H7 (cell line): ENCODE data around the gene KRT39. TPM values are rescaled to one million over a fixed set of nuclear protein-coding genes. Genes with fewer than 3 reads are reported as not detected.
"Not testable (repeated sequence)": the region's sequence is repeated elsewhere in the genome, so short reads cannot be mapped to it uniquely, and the experiment has no call there.

Experiments
- DNase-seq: peaks from one replicate; pipeline ENCODE4 v3.0.0; 2012
- H3K27me3 ChIP-seq: 2 replicates; pipeline ENCODE4 v1.6.0; 2011; ENCODE audit warnings: mild to moderate bottlenecking, low read length; ENCODE audit not compliant: control insufficient read depth, insufficient read depth
- H3K36me3 ChIP-seq: replicated peaks from 2 replicates; pipeline ENCODE4 v1.5.1; 2011; ENCODE audit warnings: low read length; ENCODE audit not compliant: control insufficient read depth, insufficient read depth
- H3K4me3 ChIP-seq: 2 replicates; pipeline ENCODE4 v1.5.1; 2011; ENCODE audit warnings: low read depth, mild to moderate bottlenecking, control low read depth, low read length, moderate library complexity; ENCODE audit not compliant: insufficient read depth
- total RNA-seq: library from RNA; depleted of rRNA; stranded (reverse); fragments of >200 nt; shearing (Covaris generic); gene quantifications from 2 replicates; pipeline ENCODE4 v1.2.3, GENCODE V29; 2014; rRNA removed

The KRT39 gene
- not detected in 2 replicates for total RNA-seq

DNA sequence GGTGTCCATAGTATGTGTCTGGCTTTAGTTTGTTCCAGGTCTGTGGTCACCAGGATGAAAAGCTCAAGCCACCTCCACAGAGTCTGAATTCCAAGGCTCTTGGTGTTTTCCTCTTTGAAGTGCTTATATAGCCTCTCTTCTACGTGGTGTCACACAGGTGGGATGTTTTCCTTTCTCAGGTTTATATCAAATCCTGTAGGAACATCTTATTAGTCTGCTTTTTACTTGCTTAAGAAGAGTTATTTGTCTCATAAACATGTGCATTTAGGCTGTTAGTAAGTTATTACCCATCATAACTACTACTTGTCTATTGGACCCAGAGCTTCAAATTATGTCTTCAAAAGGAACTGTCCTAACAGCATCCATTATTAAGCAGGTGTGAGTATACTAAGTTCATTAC, at the start of gene KRT39:
TSS of gene KRT39 (minus strand) at position 101 of the 400 bp plus-strand sequence. CDS start at position 9, 92 bp downstream.
- no peak for DNase-seq
- H3K4me3 ChIP-seq, result no peak within 1 kb of the TSS
- no peaks in the 10 kb centered on the region for H3K36me3 ChIP-seq
- H3K27me3 ChIP-seq, result no peaks in the 10 kb centered on the region

DNA sequence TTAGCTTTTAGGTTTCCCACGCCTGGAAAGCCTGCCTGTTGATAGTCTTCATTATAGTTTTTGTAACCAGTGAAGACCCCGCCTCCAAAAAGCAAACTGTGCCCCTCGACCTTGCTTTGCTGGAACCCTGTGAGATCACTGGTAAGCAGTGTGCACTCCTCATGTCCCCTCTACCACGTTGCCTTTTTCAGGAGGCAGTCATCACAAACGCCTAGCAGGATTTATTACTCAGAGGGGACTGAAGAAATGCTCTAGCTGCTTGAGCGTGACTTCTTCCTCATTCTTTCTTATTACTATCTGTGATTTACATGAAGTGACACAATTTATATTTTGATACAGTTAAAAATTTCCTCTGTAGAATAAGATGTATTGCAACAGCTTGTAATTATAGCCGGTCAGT, 48.7 kb upstream of the KRT39 start:
- no peak for DNase-seq
- H3K4me3 ChIP-seq, result no peak overlapping the region
- H3K27me3 ChIP-seq, result no peaks in the 10 kb centered on the region
- H3K36me3 ChIP-seq, result no peaks in the 10 kb centered on the region

DNA sequence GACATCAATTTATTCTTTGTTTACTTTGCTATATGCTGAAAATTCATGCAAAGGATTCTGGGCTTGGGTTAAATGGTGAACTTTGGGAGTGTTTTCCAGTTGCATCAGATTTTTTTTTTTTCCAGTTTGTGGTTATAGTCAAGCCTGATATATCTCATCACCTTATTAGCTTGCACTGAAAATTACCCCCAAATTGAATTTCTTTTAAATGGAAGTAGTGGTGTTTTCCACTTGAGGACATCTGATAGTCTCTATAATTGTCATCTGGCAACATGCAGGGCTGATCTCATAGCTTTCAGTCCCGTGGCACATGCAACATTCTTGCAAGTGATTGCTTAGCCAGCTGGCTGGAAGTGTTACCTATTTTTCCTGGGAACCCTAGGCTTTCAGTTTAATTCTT, 46.9 kb upstream of the KRT39 start:
- no peak overlapping the region for H3K4me3 ChIP-seq
- DNase-seq, result no peak

DNA sequence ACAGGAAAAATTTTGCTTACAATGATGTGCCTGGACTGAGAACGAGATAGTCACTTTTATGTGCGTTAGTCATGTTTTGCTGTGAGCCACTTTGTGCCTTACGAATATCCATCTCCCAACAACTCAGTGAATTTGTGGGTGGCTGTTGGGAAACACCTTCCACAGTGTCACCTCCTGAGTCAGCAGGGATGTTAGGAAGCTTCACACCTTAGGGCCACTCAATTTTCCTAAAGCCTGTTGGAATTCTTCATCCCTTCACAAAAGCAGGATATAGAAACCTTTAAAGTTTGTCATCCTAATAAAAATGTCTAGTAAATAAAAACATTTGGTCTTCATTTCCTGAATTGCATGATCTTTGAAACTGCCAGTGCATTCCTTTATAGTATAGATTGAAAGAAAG, 46.4 kb upstream of the KRT39 start:
- DNase-seq, result no peak
- Histone ChIP-seq H3K4me3 (no peak overlapping the region), H3K27me3 (no peaks in the 10 kb centered on the region), H3K36me3 (no peaks in the 10 kb centered on the region)

More for the DNA sequence above, 46.9 kb upstream of the KRT39 start:
- Histone ChIP-seq H3K27me3 (no peaks in the 10 kb centered on the region), H3K36me3 (no peaks in the 10 kb centered on the region)

DNA sequence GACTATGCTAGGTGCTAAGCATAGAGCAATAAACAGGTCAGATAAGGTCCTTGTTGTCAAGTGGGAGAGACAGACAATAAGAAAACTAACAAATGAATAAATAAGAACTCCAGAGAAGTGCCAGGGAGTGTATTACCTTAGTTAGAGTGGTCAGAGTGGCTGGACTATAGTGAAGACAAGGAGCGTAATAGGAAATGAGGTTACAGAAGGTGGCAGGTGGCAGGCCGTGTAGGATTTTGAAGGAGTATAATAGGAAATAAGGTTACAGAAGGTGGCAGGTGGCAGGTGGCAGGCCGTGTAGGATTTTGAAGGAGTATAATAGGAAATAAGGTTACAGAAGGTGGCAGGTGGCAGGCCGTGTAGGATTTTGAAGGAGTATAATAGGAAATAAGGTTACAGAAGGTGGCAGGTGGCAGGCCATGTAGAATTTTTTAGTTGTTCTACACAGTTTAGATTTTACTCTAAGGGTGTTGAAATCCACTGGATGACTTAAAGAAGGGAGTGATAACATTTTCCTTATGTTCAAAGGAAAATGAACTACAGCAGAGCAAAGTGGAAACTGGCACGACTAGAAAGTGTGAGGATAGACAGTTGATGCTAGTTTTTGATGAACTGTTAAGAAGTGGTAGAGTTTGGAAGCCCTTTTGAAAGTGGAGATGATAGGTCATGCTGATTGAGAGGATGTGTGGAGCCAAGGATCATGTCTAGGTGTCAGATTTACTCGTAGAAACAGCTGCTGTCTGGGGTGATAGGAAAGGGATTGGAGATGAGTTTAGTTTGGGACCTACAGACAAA, 45.8 kb upstream of the KRT39 start:
- no peak for DNase-seq
- Histone ChIP-seq H3K36me3 (no peaks in the 10 kb centered on the region), H3K4me3 (no peak overlapping the region), H3K27me3 (no peaks in the 10 kb centered on the region)

DNA sequence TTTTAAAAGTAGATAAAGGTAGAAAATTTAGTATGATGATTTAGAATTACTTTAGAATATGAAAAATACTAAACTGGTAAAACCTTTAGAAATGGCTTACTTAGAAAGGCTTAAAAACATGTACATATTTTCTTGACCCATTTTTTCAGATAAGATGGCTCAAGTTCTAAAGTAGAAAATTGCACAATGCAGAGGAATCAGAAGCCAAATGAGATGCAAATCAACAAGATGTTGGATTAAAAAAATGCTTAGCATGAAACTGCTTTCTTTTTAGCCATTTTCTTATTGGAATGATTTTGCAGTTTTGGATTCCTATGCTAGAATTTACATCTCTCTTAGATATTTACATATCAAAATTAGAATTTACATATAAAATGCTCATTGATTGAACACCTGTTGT, 43.7 kb upstream of the KRT39 start:
- Histone ChIP-seq H3K27me3 (no peaks in the 10 kb centered on the region), H3K36me3 (no peaks in the 10 kb centered on the region), H3K4me3 (no peak overlapping the region)
- no peak for DNase-seq

DNA sequence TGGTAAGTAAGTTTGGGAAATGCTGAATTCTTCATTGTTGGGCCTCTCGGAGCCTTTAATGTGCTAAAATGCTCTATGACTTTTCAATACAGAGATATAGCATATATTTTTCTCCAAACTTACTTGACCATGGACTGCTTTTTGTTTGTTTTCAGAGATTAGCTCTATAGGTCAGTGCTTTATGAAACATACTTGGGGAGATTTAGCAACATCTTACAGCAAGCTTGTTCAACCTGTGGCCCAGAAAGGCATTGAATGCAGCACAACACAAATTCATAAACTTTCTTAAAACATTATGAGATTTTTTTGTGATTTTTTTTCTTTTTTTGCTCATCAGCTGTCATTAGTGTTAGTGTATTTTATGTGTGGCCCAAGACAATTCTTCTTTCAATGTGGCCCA, 43.2 kb upstream of the KRT39 start:
- H3K36me3 ChIP-seq, result no peaks in the 10 kb centered on the region
- no peak overlapping the region for H3K4me3 ChIP-seq
- no peak for DNase-seq
- no peaks in the 10 kb centered on the region for H3K27me3 ChIP-seq

DNA sequence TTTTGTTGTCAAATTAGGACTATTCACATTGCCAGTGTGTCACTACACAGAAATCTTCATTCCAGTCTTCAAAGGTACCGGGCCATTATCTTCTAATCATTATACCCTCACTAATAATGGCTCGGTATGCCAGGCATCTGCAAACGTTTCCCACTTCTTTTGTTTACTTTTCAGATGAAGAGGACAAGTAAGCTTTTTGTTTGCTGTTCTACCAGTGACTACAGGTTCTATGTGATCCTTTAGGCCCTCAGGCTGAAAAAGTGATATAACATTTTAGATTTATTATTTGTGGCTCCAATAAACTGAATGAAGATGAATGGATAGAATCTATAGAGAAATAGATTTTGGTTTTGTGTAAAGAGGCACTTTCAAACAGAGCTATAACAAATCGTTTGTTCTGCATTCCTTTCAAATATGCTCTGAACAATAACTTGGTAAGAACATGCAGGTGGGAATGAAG, 42.6 kb upstream of the KRT39 start:
- Histone ChIP-seq H3K36me3 (no peaks in the 10 kb centered on the region), H3K4me3 (no peak overlapping the region), H3K27me3 (no peaks in the 10 kb centered on the region)
- DNase-seq, result no peak

DNA sequence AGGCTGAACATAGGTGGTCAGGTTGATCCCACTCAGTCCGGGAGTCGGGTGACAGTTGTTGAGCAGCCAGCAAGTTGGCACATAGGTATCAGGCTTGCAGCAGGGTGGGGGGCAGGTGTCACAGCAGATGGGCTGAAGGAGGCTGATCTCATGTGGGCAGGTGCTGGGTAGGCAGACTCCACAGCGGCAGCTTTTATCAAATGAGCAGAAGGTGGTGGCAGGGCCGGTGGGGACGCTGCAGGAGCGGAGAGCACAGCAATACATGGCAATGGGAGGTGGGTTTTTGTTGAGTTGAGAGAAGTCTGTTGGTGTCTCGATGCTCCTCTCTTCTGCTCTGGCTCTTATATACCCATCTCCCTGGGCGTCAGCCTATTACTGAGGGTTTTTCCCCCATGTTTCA, 42.1 kb upstream of the KRT39 start, which contains the start of gene KRTAP3-1:
TSS of gene KRTAP3-1 (minus strand) at position 318 of the 400 bp plus-strand sequence. CDS start at position 264, 54 bp downstream.
- H3K36me3 ChIP-seq, result no peaks in the 10 kb centered on the region
- H3K4me3 ChIP-seq, result no peak within 1 kb of the TSS
- no peaks in the 10 kb centered on the region for H3K27me3 ChIP-seq
- no peak for DNase-seq

DNA sequence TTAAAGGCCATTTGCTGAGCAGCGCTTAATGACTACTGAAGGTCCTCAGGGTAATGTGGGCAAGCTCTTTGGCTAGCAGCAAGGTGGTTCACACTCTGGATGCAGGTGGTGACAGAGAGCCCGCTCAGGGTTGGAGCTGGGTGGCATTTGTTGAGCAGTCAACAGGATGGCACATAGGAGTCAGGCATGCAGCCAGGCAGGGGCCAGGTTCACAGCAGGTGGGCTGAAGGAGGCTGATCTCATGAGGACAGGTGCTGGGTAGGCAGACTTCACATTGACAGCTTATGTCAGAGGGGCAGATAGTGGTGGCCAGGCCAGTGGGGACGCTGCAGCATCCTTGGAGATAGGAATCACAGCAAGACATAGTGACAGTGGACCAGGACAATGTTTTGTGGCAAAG, 37.6 kb upstream of the KRT39 start:
- Histone ChIP-seq H3K36me3 (no peaks in the 10 kb centered on the region), H3K4me3 (no peak overlapping the region), H3K27me3 (no peaks in the 10 kb centered on the region)
- no peak for DNase-seq

DNA sequence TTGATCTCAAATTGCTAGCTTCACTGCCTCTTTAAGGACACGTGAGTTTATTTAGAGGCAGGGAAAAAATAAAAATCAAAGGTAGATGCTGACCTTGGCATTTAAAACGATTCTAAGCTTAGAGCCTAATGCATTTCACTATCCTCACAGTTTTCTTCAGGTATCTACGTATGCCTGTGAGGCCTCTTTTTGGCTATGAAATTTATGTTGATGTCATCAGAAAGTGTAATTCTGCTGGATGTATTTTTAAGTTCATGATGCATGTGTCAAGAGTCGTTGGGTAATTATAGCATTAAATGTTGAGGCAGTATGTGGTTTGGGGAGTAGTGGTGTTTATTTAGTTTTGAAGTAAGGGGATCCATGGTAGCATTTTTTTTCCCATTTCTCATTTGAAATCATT, 37.2 kb upstream of the KRT39 start:
- Histone ChIP-seq H3K27me3 (no peaks in the 10 kb centered on the region), H3K36me3 (no peaks in the 10 kb centered on the region), H3K4me3 (no peak overlapping the region)
- DNase-seq, result no peak

DNA sequence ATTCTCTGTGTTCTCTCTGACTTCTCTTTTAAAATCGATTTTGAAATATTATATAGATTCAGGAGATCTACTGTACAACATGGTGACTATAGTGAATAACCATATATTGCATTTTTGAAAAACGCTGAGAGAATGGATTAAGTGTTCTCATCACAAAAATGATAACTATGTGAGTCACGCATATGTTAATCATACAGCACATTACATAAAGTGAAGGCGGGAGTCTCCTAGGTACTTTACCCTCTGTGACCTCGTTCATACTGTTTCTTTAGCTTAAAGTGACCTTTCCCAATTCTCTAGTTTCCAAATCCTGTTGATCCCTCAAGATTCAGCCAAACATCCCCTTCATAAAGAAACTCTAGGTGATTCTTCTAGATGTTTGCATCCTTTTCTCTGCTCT, 36.1 kb upstream of the KRT39 start:
- no peak for DNase-seq
- no peaks in the 10 kb centered on the region for H3K36me3 ChIP-seq
- H3K27me3 ChIP-seq, result no peaks in the 10 kb centered on the region
- H3K4me3 ChIP-seq, result no peak overlapping the region

DNA sequence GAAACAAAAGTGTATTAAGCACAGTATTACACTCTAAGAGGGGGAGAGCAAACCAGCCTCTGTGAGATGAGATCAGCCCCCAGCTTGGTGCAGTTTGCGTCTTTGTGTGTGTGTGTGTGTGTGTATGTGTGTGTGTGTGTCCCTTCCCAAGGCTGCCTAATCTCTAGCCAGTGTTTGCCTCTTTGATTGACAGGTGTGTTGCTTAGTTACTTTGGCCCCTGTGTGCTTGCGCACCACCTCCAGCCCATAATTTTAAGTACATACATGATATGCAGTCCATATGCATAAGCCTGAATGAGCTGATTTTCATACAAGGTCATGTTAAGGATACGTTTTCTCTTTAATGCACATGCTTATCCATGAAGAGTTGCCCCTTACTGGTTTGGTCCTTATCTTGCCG, 35.0 kb upstream of the KRT39 start:
- H3K27me3 ChIP-seq, result no peaks in the 10 kb centered on the region
- no peaks in the 10 kb centered on the region for H3K36me3 ChIP-seq
- no peak for DNase-seq
- no peak overlapping the region for H3K4me3 ChIP-seq

DNA sequence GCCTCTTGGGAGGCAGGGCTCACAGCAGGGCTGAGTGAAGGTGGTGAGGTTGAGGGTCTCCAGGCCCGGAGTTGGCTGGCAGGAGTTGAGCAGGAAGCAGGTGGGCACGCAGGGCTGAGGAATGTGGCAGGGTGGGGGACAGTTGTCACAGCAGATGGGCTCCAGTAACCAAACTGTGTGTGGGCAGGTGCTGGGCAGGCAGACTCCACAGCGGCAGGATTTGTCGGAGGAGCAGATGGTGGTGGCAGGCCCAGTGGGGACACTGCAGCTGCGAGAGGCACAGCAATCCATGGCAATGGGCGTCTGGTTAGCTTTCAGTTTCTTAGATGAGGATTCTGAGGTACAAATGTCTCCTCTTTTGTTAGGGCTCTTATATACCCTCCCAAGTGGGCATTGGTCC, 32.8 kb upstream of the KRT39 start, which contains the start of gene KRTAP3-2:
TSS of gene KRTAP3-2 (minus strand) at position 344 of the 400 bp plus-strand sequence. CDS start at position 291, 53 bp downstream.
- H3K4me3 ChIP-seq, H3K36me3 ChIP-seq, DNase-seq, H3K27me3 ChIP-seq: not testable (repeated sequence)

DNA sequence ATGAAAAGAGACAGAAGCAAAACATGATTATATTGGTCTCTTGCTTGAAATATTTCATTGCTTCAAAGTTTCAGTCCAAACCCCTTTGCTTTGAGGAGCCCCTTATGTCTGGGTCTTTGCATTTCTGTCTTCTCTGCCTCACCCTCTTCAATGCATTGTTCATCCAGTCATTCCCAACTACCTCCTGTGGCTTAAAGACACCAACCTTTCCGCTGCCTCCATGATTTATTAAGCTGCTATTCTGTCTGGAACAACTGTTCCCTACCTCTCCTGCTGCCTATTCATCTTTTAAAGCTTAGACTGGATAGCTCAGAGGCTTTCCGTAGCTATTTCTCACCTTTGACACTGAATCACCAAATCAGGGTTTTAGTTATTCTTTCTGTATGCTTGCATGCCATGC, 30.6 kb upstream of the KRT39 start:
- no peaks in the 10 kb centered on the region for H3K36me3 ChIP-seq
- no peak overlapping the region for H3K4me3 ChIP-seq
- DNase-seq, result no peak
- no peaks in the 10 kb centered on the region for H3K27me3 ChIP-seq
